HG03060 (cell line): ENCODE measurements around the gene GJB5.

Experiments used
- ATAC-seq: cut with Tn5 transposase; IDR thresholded peaks from one replicate; pipeline ENCODE4 v1.9.1; 2021; ENCODE audit warnings: low read depth, moderate number of reproducible peaks; ENCODE audit not compliant: unreplicated experiment

Gene GJB5

DNA sequence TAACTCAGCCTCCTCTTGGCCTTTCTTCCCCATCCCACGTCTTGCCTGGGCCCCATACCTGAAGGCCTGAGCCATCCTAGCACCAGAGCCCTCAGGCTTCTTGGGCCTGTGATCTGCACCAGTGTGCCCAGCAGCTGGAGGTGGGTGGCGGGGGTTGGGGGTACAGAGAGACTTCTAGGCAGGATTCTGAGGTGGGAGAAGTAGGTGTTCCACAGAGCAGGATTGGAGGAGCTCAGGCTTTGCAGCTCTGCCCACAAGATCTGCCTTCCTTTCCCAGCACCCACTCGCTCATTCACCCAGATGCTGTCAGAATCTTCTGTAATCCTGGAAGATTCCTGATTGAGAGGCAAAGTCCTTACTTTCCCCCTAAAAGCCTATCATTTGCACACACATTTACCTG lies 10.0 kb upstream of the GJB5 start:
- ATAC-seq, result no peak

DNA sequence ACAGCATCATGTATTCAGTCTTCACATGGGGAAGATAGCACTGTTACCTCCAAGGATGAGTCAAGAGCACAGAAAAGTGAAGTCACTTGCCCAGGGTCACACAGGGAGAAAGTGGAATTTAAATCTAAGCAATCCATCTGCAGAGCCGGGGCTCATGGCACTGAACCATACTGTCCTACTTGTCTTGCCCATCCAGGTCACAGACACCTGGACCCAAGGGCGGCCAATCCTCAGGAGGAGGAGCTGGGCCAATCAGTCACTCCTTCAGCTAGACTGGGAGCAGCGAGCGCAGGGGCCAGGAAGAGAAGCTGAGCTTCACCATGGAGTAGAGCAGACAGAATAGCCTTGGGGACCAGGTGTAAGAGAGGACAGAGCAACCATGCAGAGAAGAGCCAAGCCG lies 9.2 kb upstream of the GJB5 start:
- no peak for ATAC-seq

- no peak for ATAC-seq
Observed at GRCh38 chr1:34746101-34746500, 8.7 kb upstream of the GJB5 start.

- no peak for ATAC-seq
Observed at GRCh38 chr1:34746785-34747637, 7.8 kb upstream of the GJB5 start.

- no peak for ATAC-seq
Observed at GRCh38 chr1:34747638-34747941, 7.3 kb upstream of the GJB5 start.

DNA sequence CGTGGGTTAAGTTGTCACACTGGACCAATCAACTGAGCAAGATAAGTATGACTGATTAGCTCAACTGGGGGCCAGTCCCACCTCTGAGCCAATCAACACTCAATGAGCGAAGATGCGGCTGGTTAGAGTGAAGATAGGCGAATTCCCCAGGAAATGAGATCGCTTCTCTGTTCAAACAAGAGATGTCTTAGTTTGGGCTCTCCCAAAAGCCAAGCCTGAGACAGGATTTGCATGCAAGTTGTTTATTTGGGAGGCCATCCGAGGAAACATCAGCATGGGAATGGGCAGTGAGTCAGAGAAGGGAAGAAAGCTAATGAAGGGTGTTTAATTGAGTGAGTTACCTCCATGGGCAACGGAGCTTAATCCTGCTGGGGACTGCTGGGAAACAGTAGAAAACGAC lies 4.9 kb upstream of the GJB5 start:
- no peak for ATAC-seq

DNA sequence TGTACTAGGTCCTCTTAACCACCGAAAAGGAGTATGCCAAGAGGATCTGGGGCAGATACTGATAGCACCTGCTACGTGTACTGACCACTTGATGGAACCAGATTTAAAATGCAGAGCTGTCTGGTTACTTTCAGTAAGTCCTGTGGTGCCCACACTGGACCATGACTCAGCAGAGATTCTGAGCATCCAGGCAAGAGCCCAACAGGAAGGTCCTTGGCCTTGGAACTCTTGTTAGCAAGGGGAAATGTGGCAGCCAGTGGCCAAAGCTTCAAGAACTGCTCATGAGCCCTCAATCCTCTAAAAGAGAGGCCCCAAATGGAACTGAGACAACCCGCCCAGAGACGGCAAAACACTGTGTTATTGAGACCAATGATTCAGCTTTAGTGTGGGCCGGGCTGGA lies 4.2 kb upstream of the GJB5 start:
- no peak for ATAC-seq

GRCh38 chr1:34753163-34753562 lies 1.7 kb upstream of the GJB5 start:
- no peak for ATAC-seq

DNA sequence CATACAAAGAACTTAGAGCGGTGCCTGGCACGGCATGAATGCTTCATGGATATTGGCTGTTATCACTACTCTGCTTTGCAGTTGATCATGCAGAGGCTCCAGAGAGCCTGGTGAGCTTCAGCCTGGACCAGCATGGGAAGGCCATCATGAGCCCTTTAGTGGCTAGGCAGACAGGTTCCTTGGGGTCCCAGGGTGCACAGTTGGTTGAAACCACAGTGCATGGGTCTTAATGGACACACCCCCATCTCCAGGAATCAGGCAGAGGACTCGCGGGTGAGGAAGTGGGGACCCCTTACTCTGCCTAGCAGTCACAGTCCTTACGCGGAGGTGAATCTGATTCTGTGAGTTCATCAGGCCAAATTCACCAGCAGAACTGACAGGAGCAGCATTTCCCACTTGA lies 1.1 kb downstream of the GJB5 start:
- no peak for ATAC-seq

GRCh38 chr1:34757386-34757785 lies 2.5 kb downstream of the GJB5 start:
- ATAC-seq, result no peak

- no peak for ATAC-seq
Observed at GRCh38 chr1:34758751-34759150, 3.9 kb downstream of the GJB5 start.

GRCh38 chr1:34759503-34760357 lies 4.9 kb downstream of the GJB5 start, which contains the start of gene GJB4:
Gene GJB4, plus strand, starts transcription at chr1:34759740. Its CDS starts 1,515 bp downstream, at chr1:34761255.
- ATAC-seq, result no peak

GRCh38 chr1:34761176-34761761 lies 6.4 kb downstream of the GJB5 start:
- ATAC-seq, result no peak

DNA sequence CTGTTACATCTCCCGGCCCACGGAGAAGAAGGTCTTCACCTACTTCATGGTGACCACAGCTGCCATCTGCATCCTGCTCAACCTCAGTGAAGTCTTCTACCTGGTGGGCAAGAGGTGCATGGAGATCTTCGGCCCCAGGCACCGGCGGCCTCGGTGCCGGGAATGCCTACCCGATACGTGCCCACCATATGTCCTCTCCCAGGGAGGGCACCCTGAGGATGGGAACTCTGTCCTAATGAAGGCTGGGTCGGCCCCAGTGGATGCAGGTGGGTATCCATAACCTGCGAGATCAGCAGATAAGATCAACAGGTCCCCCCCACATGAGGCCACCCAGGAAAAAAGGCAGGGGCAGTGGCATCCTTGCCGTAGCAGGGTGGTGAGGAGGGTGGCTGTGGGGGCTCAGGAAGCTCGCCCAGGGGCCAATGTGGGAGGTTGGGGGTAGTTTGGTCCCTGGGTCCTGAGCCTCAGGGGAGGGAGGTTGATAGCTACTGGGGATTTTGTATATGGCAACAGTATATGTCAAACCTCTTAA lies 7.0 kb downstream of the GJB5 start:
- ATAC-seq, result no peak

DNA sequence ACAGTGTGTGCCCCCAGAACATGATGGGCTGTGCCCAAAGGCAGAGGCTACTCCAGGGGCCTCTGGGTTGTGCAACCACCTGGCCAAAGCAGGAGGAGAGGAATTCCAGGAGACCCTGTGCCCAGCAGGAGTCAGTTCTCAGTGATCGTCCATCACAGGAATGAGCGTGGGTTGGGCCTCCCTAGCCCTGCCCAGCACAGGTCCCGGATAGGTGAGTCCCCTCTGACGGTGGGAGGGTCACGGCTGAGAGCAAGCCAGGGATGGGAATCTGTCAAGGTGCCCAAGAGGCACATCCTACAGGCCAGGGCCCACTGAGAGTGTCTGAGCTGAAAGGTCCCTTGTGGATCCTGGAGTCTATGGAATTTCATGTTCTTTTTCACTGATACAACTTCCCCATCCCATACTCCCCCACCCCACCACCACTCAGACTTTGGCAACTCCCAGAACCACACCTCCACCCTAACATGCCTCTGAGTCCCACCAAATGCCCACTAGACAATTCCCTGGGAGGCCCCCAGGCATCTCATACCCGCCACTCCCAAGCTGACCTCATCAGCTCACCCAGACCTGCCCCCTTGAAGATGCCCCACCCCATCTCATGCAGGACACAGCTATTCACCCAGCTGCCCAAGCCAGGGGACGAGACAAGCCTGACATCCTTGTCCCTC lies 7.8 kb downstream of the GJB5 start:
- no peak for ATAC-seq

- ATAC-seq, result no peak
Observed at GRCh38 chr1:34763142-34763781, 8.4 kb downstream of the GJB5 start.

- no peak for ATAC-seq
Observed at GRCh38 chr1:34768856-34769255, 14.0 kb downstream of the GJB5 start.

DNA sequence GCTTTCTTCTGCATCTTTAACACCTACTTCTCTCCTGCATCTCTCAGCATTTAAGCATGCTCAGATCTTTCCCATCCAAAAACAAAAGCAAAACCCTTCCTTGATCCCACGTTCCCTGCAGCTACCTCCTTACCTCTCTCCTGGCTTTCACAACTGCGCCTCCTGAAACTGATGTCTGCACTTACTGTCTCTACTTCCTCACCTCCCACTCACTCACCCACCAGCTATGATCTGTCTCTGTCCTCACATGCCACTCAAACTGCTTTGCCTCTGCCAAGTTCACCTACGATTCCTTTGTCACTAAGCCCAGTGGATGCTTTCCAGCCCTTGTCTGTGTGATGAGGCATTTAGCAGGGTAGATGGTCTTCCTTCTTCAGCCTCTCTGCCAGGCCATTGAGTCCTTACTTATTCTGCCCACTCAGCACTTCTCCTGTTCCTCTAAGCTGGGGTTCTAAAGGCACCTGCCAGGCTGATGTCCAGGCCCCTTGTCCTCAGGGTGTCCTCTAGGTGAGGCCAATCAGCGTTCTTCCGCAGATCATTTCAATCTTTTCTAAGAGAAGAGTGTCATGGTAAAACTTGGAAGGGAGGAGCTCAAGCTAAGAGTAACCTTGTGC lies 16.2 kb downstream of the GJB5 start:
- ATAC-seq, result no peak

DNA sequence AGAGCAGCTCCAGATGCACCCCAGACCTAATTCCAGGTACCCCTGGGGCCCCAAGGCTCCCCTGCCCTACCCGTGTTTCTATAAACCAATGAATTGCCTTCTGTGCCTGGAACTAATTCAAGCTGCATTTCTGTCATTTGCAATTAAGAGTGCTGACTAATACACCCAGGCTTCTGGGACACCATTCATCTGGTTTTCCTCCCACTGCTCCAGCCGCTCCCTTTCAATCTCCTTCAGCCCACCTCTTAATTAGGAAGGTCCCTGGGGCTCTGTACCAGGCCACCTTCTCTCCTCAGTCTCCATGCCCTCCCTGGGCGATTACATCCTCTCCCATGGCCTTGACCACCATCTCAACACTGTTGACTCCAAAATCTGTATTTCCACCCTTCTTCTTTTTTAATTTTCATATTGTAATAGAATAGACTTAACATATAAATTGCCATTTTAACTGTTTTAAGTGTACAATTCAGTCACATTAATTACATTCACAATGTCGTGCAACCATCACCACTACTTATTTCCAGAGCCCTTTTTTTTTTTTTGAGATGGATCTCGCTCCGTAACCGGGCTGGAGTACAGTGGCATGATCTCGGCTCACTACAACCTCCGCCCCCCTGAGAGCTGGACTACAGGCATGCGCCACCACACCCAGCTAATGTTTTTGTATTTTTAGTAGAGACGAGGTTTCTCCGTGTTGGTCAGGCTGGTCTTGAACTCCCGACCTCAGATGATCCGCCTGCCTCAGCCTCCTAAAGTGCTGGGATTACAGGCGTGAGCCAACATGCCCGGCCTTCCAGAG lies 16.9 kb downstream of the GJB5 start:
- no peak for ATAC-seq
